HG02981 (cell line): ENCODE results near the gene GJA8.
"Not testable (repeated sequence)": the region's sequence is repeated elsewhere in the genome, so short reads cannot be mapped to it uniquely, and the experiment has no call there.

Experiments
- ATAC-seq: cut with Tn5 transposase; IDR thresholded peaks from one replicate; pipeline ENCODE4 v1.9.1; 2021; ENCODE audit warnings: mild to moderate bottlenecking, moderate library complexity; ENCODE audit not compliant: unreplicated experiment

The GJA8 gene

DNA sequence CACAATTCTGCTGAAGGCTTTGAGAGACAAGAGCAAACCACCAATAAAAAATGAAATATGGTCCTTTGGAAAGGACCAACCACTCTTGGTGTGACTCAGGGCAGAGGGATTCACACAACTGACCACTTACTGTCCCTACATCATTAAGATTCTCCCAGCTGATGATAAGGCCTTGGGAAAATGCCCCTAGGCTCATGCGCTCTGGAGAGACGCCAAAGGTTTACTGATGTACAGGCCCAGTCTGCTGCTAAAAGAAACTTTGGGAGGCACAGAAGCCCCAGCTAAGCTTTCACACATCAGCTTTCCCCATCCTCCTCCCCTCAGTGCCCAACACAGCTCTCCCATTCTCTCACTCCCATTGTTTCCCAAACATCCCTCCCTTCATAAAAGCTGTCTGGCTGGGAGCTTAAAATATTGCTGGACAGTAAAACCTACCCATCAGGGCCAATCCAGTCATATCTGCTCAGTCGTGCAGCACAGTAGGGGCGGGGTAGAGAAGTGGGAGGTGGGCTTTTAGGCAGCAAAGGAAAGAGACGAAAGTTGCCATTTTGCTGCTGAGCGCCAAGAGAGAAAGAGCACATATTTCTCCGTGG is at the start of gene GJA8:
GJA8 (plus strand) TSS at position 543 of the 593 bp plus-strand sequence. CDS start 5,161 bp downstream, outside the sequence.
- ATAC-seq = no peak

- ATAC-seq = no peak
Measured at GRCh38 chr1:147853391-147853790, 49.2 kb upstream of the GJA8 start.

- ATAC-seq = not testable (repeated sequence)
Measured at GRCh38 chr1:147854989-147855388, 47.6 kb upstream of the GJA8 start.

DNA sequence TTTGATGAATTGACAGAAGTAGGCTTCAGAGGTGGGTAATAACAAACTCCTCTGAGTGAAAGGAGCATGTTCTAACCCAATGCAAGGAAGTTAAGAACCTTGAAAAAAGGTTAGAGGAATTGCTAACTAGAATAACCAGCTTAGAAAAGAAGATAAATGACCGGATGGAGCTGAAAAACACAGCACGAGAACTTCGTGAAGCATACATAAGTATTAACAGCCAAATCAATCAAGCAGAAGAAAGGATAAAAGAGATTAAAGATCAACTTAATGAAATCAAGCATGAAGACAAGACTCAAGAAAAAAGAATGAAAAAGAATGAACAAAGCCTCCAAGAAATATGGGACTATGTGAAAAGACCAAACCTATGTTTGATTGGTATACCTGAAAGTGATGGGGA is 46.6 kb upstream of the GJA8 start:
- not testable (repeated sequence) for ATAC-seq

DNA sequence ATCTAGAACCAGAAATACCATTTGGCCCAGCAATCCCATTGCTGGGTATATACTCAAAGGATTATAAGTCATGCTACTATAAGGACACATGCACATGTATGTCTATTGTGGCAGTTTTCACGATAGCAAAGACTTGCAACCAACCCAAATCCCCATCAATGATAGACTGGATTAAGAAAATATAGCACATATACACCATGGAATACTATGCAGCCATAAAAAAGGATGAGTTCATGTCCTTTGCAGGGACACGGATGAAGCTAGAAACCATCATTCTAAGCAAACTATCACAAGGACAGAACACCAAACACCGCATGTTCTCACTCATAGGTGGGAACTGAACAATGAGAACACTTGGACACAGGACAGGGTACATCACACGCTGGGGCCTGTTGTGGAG is 35.4 kb upstream of the GJA8 start:
- ATAC-seq = not testable (repeated sequence)

DNA sequence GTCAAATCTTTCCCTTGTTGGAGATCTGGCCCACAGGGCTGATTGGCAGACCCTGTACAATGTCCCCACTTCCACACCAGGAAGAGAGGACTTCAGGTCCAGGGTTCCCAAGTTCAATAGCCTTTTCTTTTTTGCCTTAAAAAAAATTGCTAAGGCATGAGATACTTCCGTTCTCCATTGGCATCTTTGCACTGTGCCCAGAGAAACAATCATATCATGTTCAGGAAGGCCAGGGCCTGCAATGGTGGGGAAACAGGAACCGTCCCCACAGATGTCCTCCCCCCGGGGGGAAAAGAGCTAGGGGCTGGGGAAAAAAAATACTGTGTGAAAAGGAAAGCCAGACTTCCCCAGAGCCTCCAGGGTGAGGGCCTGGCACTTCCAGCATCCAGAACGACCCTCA is 24.6 kb upstream of the GJA8 start:
- no peak for ATAC-seq

DNA sequence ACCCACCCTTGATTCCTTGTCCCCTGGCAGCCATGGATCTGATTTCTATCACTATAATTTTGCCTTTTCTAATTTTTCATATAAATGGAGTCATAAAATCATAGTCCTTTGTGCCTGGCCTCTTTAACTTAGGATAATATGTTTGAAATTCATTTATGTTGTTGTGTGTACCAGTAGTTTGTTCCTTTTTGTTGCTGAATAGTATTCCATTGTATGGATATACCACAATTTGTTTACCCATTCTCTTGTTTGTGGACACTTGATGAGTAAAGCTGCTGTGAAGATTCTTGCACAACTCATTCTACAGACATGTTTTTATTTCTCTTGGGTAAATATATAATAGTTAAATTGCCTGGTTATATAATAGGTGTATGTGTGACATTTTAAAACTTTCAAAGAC is 22.7 kb upstream of the GJA8 start:
- no peak for ATAC-seq

DNA sequence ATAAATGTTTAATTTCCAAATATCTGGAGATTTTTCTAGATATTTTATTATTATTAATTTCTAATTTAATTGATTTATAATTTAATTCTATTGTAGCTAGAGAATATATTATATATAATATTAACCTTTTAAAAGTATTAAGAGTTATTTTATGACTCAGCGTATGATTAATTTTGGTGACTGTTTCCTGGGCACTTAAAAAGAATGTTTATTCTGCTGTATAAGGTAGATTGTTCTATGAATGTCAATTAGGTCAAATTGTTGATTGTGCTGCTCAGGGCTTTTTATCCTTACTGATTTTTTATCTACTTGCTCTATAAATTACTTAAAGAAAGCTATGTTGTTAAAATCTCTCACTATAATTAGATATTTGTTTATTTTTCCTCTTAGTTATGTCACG is 20.1 kb upstream of the GJA8 start:
- ATAC-seq = no peak

- ATAC-seq = peak; percentile 64
Measured at GRCh38 chr1:147890177-147890790, 12.3 kb upstream of the GJA8 start.

DNA sequence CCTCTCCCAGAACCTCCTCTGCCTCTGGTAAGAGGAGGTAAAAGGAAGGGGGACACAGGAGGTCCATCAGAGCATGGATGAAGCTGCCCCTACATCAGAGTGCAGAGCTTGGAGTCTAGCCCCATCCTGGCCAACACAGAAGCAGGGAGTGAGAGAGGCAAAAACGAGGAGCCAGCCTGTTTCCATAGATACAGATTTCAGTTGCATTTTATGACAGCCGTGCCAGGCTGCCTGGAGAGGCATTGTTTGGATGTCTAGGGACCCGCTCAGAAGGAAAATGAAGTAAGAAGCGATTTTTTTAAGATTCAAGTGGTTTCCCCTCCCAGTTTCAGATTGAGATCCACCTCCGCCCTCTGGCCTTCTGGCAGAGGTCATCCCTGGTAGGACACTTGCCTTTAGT is 11.5 kb upstream of the GJA8 start:
- ATAC-seq = no peak

DNA sequence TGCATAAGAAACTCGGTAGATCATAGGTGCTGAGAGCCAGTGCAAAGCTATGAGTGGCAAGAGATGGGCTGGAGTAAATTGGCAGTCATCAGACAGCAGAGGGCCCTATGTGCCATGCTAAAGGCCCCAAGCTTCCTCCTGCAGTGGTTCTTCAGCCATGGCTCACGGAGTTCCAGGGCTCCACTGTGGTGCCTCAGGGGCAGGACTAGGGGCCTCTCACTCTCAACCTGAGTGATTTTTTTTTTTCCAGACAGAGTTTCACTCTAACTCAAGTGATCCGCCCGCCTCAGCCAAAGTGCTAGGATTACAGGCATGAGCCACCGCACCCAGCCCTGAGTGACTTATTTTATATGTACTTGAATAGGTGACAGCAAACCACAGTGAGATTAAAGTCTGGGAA is 10.4 kb upstream of the GJA8 start:
- ATAC-seq = no peak

- no peak for ATAC-seq
Measured at GRCh38 chr1:147892731-147893214, 9.8 kb upstream of the GJA8 start.

- no peak for ATAC-seq
Measured at GRCh38 chr1:147895123-147895522, 7.5 kb upstream of the GJA8 start.

DNA sequence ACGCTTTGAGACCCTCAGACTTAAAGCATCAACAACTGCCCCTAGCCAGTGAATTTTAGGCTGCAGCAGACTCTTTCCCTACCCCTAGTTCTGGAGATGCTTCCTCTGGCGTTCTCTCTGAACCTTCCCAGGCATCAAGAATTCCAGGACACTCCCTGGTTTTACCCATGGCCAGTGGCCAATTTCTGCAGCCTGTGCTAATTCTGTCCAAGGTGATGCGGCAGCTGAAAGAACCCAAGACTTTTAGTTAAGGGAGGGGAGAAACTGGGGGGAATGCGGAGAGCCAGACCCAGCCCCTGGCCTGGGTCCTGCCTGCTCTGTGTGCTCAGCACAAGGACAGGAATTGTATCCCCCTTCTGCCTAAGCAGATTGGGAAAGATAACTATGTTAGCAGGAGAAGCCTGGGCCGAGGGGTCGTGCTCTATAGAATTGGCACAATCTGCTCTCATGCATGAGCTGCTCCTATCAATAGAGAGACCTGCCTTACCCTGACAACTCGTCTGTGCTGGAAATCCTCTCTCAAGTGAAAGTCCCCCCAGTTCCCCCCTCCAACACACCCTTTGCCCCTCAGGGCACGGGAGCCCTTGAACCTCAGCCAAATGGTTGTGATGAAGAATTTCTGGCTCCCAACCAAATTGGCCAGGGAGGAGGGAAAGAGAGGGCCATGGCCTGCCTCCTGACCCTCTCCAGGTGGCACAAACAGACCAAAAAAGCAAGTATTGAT is 5.4 kb upstream of the GJA8 start:
- ATAC-seq = no peak

GRCh38 chr1:147897789-147898188 is 4.8 kb upstream of the GJA8 start:
- no peak for ATAC-seq

- no peak for ATAC-seq
Measured at GRCh38 chr1:147904726-147905125, 2.1 kb downstream of the GJA8 start.

DNA sequence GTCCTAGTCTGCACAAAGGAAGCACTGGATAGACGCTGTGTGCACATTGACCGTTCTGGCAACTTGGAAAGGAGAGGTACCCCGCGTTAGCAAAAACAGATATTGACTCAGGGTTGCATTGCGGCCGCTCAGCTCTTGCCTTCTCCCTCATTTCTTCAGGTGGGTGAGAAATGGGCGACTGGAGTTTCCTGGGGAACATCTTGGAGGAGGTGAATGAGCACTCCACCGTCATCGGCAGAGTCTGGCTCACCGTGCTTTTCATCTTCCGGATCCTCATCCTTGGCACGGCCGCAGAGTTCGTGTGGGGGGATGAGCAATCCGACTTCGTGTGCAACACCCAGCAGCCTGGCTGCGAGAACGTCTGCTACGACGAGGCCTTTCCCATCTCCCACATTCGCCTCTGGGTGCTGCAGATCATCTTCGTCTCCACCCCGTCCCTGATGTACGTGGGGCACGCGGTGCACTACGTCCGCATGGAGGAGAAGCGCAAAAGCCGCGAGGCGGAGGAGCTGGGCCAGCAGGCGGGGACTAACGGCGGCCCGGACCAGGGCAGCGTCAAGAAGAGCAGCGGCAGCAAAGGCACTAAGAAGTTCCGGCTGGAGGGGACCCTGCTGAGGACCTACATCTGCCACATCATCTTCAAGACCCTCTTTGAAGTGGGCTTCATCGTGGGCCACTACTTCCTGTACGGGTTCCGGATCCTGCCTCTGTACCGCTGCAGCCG is 5.4 kb downstream of the GJA8 start:
- no peak for ATAC-seq

DNA sequence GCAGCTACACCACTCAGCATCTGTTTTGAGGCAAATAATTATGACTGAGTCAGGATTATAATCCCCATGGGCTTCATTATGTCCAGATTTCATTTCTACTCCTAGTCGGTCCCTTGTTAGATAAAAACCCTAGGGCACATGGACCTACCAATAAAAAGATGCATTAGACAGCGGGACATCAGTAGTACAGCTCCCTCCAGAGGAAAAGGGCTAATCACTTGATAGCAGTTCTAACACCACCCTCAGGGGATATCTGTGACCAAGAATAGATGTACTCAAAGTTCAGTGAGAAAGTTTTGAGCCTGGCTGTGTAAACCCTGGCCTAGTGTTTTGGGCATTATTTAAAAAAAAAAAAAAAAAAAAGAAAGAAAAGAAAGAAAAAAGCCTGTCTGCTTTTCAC is 10.0 kb downstream of the GJA8 start:
- no peak for ATAC-seq

DNA sequence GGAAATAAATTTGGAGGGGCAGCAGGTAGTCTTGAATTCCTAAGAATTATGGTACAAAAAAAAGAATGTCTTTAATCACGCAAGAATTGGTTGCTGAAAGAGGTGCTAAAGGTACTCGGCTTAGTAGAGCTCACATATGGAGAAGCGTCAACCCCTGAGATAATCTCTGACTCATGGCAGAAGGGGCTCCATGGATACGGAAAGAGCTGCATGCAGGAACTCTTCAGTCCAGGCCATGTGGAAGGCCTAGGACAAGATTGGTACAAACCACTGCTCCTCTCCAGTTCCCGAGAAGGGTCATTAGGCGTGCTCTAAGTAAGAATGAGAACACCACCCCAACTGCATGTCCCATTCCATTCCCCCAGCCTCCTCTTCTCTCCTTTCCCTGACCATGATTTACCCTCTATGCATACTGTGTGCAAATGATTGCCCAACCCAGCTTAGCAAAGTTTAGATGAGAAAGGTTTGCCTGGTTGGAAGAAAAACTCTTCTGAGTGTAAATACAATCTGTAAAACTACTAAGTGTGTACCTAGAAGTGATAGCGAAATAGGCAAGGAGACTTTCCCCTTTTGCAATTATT is 10.9 kb downstream of the GJA8 start:
- no peak for ATAC-seq

DNA sequence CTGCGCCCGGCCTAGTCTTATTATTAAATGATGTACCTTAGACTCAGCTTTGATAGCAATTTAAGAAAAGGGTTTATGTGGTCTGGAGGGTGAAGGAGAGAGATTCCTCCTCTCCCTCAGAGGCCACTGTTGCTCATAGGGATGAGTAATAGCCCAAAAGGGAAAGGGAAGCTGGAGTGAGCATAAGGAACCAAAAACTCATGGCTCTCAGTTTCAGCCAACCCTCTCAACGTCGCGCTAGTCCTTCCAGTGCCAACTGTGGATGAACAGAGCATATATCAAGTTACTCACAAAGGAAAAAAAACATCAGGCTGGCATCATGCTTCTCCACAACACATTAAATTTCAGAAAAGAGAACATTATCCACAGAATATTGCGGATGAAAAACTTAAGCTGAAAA is 17.3 kb downstream of the GJA8 start:
- ATAC-seq = no peak

DNA sequence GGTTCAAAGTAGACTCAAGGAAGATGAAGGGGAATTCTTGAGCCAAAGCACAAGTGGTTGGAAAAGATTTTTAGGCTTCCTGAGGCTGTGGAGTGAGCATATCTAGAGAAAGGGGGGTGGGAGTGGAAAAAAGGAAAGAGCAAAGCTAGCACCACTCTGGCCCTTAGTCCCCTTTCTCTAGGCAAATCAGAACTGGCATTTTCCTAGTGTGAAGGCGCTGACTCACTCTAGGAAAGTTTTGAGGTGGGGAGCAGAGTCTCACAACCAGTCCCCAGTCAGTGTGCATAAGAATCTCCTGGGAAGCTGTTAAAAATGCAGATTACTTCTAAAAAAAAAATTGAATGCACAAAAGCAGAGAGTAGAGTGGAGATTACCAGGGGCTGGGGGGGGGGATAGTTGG is 22.2 kb downstream of the GJA8 start:
- ATAC-seq = no peak
